ENCODE results near the gene DENND4A.
A peak's percentile ranks its signal among the peaks of the same experiment; 100 is the strongest.
"Not testable (repeated sequence)": the region's sequence is repeated elsewhere in the genome, so short reads cannot be mapped to it uniquely, and the experiment has no call there.

Gene DENND4A

GRCh38 chr15:65787260-65787659 lies 4.8 kb downstream of the DENND4A start:
- DNase-seq = no peak

- DNase-seq = no peak
Observed at GRCh38 chr15:65785151-65785550, 6.9 kb downstream of the DENND4A start.

- DNase-seq = no peak
Observed at GRCh38 chr15:65783872-65784271, 8.2 kb downstream of the DENND4A start.

- DNase-seq = no peak
Observed at GRCh38 chr15:65782096-65782495, 10.0 kb downstream of the DENND4A start.

GRCh38 chr15:65778701-65779100 lies 13.4 kb downstream of the DENND4A start:
- DNase-seq = not testable (repeated sequence)

- peak in 1 of 2 donors; percentile 53 for DNase-seq
Observed at GRCh38 chr15:65778269-65778668, 13.8 kb downstream of the DENND4A start.

- no peak for DNase-seq
Observed at GRCh38 chr15:65777843-65778242, 14.2 kb downstream of the DENND4A start.

- no peak for DNase-seq
Observed at GRCh38 chr15:65777053-65777452, 15.0 kb downstream of the DENND4A start.

- no peak for DNase-seq
Observed at GRCh38 chr15:65773386-65774111, 18.5 kb downstream of the DENND4A start.

- no peak for DNase-seq
Observed at GRCh38 chr15:65772930-65773329, 19.2 kb downstream of the DENND4A start.

- DNase-seq = no peak
Observed at GRCh38 chr15:65771870-65772269, 20.2 kb downstream of the DENND4A start.

GRCh38 chr15:65769482-65769881 lies 22.6 kb downstream of the DENND4A start:
- no peak for DNase-seq

- DNase-seq = peak in 1 of 2 donors; percentile 55
Observed at GRCh38 chr15:65767895-65768294, 24.2 kb downstream of the DENND4A start.

GRCh38 chr15:65767264-65767595 lies 24.9 kb downstream of the DENND4A start:
- DNase-seq = no peak

GRCh38 chr15:65766422-65767263 lies 25.4 kb downstream of the DENND4A start:
- no peak for DNase-seq

GRCh38 chr15:65765106-65765505 lies 27.0 kb downstream of the DENND4A start:
- no peak for DNase-seq

- no peak for DNase-seq
Observed at GRCh38 chr15:65762914-65763787, 28.9 kb downstream of the DENND4A start.

- DNase-seq = no peak
Observed at GRCh38 chr15:65762399-65762798, 29.7 kb downstream of the DENND4A start.

- DNase-seq = no peak
Observed at GRCh38 chr15:65761210-65761926, 30.7 kb downstream of the DENND4A start.

GRCh38 chr15:65759441-65759840 lies 32.7 kb downstream of the DENND4A start:
- no peak for DNase-seq

GRCh38 chr15:65758242-65758641 lies 33.9 kb downstream of the DENND4A start:
- no peak for DNase-seq

- DNase-seq = no peak
Observed at GRCh38 chr15:65757256-65757655, 34.8 kb downstream of the DENND4A start.
